Esophagus squamous epithelium (tissue), 5 donors: ENCODE results near the gene ANKFN1. TPM values are rescaled to one million over a fixed set of nuclear protein-coding genes. Genes with fewer than 3 reads are reported as not detected.

Experiments
- DNase-seq: peaks from one replicate; lab custom pipeline; 2025; lab: John Stamatoyannopoulos, UW
- H3K27ac ChIP-seq, 4 donors: fragments of 200-600 bp; sonication (generic); one replicate each; pipeline ENCODE4 v1.5.1; 2016 to 2019; ENCODE audit warnings: mild to moderate bottlenecking in 1 of 4
- H3K27me3 ChIP-seq, 4 donors: fragments of 200-600 bp; sonication (generic); 1 replicate in 3 of 4; 2 replicates in 1 of 4; pipeline versions ENCODE4 v1.5.1 to v1.6.0; 2017 to 2021; ENCODE audit warnings: antibody characterized with exemption in 1 of 4
- H3K36me3 ChIP-seq, 3 donors: fragments of 200-600 bp; sonication (generic); one replicate each; pipeline ENCODE4 v1.5.1; 2016 to 2019
- H3K4me1 ChIP-seq, 3 donors: fragments of 200-600 bp; sonication (generic); one replicate each; pipeline ENCODE4 v1.5.1; 2017 to 2019
- H3K4me3 ChIP-seq, 4 donors: fragments of 200-600 bp; sonication (generic); 1 replicate in 3 of 4; 2 replicates in 1 of 4; pipeline ENCODE4 v1.5.1; 2016 to 2019; ENCODE audit warnings: mild to moderate bottlenecking in 2 of 4, moderate library complexity in 1 of 4
- H3K9me3 ChIP-seq, 3 donors: fragments of 200-600 bp; sonication (generic); one replicate each; pipeline ENCODE4 v1.5.1; 2016 to 2019
- POLR2A ChIP-seq, 4 donors: fragments of 450-650 bp; IDR thresholded peaks; one replicate each; pipeline ENCODE4 v1.6.1; 2017; ENCODE audit warnings: antibody characterized with exemption in 4 of 4, mild to moderate bottlenecking in 4 of 4, moderate library complexity in 3 of 4
- WGBS, 2 donors: methylation state at CpG; one replicate each; pipeline ENCODE4 v1.1.5; 2018; 5-methylcytosine and 5-hydroxymethylcytosine counted together
- intact Hi-C: fragments of 100-400 bp; cut with DNase I; formaldehyde crosslinking; loops from one replicate; pipeline ENCODE4 v1.15.0; 2022
- total RNA-seq, 4 donors: library from RNA; depleted of rRNA; stranded (reverse); fragments of >200 nt; gene quantifications; one replicate each; pipeline ENCODE4 v1.1.0, GENCODE V29; 2016
- TF ChIP-seq, protein P1 (sequence below), 6 experiments: fragments of 450-650 bp in 4 of 6; fragments of 200-600 bp in 2 of 6; sonication (generic) in 2 of 6; IDR thresholded peaks; one replicate each; pipeline ENCODE4 v1.5.1; 2016 to 2019; ENCODE audit warnings: antibody characterized with exemption in 6 of 6, mild to moderate bottlenecking in 4 of 6, moderate library complexity in 4 of 6
- donor health status: DM: yes; HTN: yes; CAD: no.

ANKFN1 gene
- total RNA-seq, 4 donors from 2014 or later, result under 0.01 to 0.31 TPM; not detected in 2

- intact Hi-C loops, result no loop called here
- Histone ChIP-seq H3K27me3 (no peaks in the 10 kb centered on the region), H3K27ac (no peak overlapping the region), H3K9me3 (no peaks in the 10 kb centered on the region), H3K36me3 (no peaks in the 10 kb centered on the region), H3K4me3 (no peak overlapping the region), H3K4me1 (no peaks in the 10 kb centered on the region)
- TF ChIP-seq, protein P1, sequence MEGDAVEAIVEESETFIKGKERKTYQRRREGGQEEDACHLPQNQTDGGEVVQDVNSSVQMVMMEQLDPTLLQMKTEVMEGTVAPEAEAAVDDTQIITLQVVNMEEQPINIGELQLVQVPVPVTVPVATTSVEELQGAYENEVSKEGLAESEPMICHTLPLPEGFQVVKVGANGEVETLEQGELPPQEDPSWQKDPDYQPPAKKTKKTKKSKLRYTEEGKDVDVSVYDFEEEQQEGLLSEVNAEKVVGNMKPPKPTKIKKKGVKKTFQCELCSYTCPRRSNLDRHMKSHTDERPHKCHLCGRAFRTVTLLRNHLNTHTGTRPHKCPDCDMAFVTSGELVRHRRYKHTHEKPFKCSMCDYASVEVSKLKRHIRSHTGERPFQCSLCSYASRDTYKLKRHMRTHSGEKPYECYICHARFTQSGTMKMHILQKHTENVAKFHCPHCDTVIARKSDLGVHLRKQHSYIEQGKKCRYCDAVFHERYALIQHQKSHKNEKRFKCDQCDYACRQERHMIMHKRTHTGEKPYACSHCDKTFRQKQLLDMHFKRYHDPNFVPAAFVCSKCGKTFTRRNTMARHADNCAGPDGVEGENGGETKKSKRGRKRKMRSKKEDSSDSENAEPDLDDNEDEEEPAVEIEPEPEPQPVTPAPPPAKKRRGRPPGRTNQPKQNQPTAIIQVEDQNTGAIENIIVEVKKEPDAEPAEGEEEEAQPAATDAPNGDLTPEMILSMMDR (IDR thresholded peaks at IDR 0.05), result no peak
- no peak for TF ChIP-seq POLR2A (IDR thresholded peaks at IDR 0.05)
- no peak for DNase-seq
- WGBS, 2 donors, result 78 to 81% methylated on average over 3 of the region's 3 CpGs
Measured at GRCh38 chr17:56131431-56131830, 21.8 kb upstream of the ANKFN1 start.

GRCh38 chr17:56136301-56136700, 17.0 kb upstream of the ANKFN1 start:
- WGBS, 2 donors, result 26 to 37% methylated on average over 1 of the region's 1 CpG
- TF ChIP-seq POLR2A (IDR thresholded peaks at IDR 0.05), result no peak
- TF ChIP-seq, protein P1 (IDR thresholded peaks at IDR 0.05), result no peak
- no peaks in the 10 kb centered on the region for H3K27me3 ChIP-seq
- H3K27ac ChIP-seq, result no peak overlapping the region
- H3K9me3 ChIP-seq, result no peaks in the 10 kb centered on the region
- no peak overlapping the region for H3K4me3 ChIP-seq
- no peaks in the 10 kb centered on the region for H3K36me3 ChIP-seq
- DNase-seq, result no peak
- no peaks in the 10 kb centered on the region for H3K4me1 ChIP-seq
- intact Hi-C loops, result no loop called here

DNA sequence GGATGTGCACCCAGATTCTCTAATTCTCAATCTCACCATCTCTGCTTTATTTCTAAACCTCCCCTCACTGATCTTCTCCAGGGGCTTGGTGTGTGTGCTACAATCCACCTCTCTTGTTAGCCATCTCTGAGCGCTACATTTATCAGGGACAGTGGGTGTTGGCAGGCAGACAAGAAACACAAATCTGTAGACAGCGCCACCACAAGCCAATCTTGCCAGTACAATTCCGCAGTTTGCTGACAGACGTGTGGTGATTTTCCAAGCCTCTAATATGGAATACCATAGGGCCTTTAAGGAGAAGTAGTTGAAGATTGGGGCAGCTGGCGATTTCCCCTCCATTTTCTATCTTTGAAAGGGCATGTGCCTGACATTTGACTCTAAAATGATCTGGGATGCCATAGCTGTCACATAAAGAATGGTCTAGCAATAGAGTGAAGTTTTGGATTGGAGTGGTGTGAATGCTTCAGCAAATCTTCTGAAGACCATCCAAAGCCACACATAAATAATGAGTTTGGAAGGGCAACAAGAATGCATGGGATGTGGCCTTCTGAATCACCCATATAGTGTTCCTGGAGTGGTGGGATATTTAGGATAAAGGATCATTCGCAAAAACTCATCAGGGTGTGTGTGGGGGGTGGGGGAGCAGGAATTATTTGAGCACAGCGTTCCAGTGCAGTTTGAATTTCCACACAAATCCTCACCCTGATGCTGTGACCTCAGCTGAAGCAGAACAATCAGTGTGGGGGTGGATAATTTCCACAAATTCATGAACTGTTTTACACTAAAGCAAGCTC, 12.0 kb upstream of the ANKFN1 start:
- TF ChIP-seq, protein P1 (IDR thresholded peaks at IDR 0.05), result no peak
- no peak for TF ChIP-seq POLR2A (IDR thresholded peaks at IDR 0.05)
- Histone ChIP-seq H3K9me3 (no peaks in the 10 kb centered on the region), H3K4me1 (no peaks in the 10 kb centered on the region), H3K36me3 (no peaks in the 10 kb centered on the region), H3K4me3 (no peak overlapping the region), H3K27ac (no peak overlapping the region), H3K27me3 (no peaks in the 10 kb centered on the region)
- intact Hi-C loops, result no loop called here
- WGBS, 2 donors, result 74 to 88% methylated on average over 5 to 7 of the region's 7 CpGs
- DNase-seq, result no peak

- H3K4me3 ChIP-seq, result no peak overlapping the region
- no peak overlapping the region for H3K27ac ChIP-seq
- H3K27me3 ChIP-seq, result no peaks in the 10 kb centered on the region
- 22 to 27% methylated on average over 1 of the region's 1 CpG for WGBS, 2 donors
- TF ChIP-seq, protein P1 (IDR thresholded peaks at IDR 0.05), result no peak
- TF ChIP-seq POLR2A (IDR thresholded peaks at IDR 0.05), result no peak
- no peaks in the 10 kb centered on the region for H3K9me3 ChIP-seq
- no peak for DNase-seq
- intact Hi-C loops, result no loop called here
- H3K4me1 ChIP-seq, result no peaks in the 10 kb centered on the region
- H3K36me3 ChIP-seq, result no peaks in the 10 kb centered on the region
Measured at GRCh38 chr17:56142325-56142724, 10.9 kb upstream of the ANKFN1 start.

DNA sequence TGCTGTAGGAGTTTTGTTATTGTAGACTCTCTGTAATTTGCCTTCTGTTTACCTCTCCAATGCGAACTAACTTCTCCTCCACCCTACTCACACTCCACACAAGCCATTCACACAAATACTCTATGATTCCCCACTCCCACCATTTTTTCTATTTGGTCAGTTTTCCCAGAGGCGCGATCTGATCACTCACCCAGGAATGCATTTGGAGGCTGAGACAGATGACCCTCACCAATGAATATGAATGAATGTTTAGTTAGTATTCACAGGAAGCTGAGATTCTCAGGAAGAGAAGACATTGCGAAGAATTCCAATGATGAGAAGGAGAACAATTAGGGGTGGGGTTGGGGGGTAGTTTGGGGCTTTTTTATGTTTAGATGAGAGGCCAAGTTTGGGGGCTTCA, 10.5 kb upstream of the ANKFN1 start:
- WGBS, 2 donors, result 89 to 92% methylated on average over 4 of the region's 4 CpGs
- intact Hi-C loops, result no loop called here
- no peak for TF ChIP-seq POLR2A (IDR thresholded peaks at IDR 0.05)

More for the DNA sequence above, 10.5 kb upstream of the ANKFN1 start:
- DNase-seq, result no peak
- no peaks in the 10 kb centered on the region for H3K4me1 ChIP-seq
- no peaks in the 10 kb centered on the region for H3K27me3 ChIP-seq
- no peak overlapping the region for H3K27ac ChIP-seq
- no peaks in the 10 kb centered on the region for H3K9me3 ChIP-seq
- H3K4me3 ChIP-seq, result no peak overlapping the region
- H3K36me3 ChIP-seq, result no peaks in the 10 kb centered on the region
